ENCODE measurements around the gene TYK2. TPM values are rescaled to one million over a fixed set of nuclear protein-coding genes. Genes with fewer than 3 reads are reported as not detected.

The TYK2 gene
- total RNA-seq, result 100 to 1,000 TPM; 196 to 226 (median 206) TPM

DNA sequence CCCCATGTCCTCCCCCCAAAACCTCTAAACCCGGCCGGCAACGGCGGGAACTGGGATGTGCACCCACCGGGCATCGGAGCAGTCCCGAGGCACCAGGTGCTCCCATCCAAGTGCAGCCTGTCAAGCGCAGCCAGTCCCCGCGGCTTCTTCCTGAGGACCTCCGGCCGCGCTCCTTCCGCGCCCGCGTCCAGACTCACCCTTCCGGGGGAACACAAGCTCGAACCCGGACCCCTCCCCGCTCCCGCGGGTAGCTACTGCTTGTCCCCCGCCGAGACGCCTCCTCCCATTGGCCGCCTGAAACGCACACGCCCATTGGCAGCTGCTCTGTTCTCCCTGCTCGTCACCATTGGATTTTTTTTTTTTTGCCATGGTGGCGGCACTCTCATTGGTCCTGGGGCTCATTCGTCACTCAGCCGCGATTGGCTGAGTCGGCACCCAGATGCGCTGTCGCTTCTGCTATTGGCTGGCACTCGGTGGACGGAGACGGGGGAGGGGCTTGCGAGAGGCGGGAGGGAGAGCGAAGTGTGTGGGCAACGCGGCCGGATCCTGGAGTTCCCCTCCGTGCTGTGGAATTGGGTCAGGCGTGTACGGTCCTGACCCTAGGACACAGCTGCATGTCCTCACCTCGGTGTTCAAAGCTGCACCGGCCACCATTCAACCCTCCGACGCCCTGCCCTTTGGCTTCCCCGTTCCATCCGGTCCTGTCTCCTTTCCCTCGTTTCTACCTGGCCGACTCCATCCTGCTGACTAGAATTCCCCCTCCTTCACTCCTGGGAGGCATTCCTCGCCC lies at the start of gene TYK2:
TSS of gene TYK2 (minus strand) at position 260 of the 790 bp plus-strand sequence. CDS start 2,166 bp downstream, outside the sequence.
- H3K4me3 Mint-ChIP-seq, result peak within 1 kb of the TSS; percentile 96
- H3K4me1 Mint-ChIP-seq (ENCODE audit: low read depth), result peaks cover 18% of the 10 kb centered on the region
- no peaks in the 10 kb centered on the region for H3K9me3 Mint-ChIP-seq
- no peaks in the 10 kb centered on the region for H3K27me3 Mint-ChIP-seq (ENCODE audit: low read depth)
- DNase-seq (peak; percentile 94), ATAC-seq (peak; percentile 96)
- H3K36me3 Mint-ChIP-seq (ENCODE audit: insufficient read depth), result peaks cover 12% of the 10 kb centered on the region

DNA sequence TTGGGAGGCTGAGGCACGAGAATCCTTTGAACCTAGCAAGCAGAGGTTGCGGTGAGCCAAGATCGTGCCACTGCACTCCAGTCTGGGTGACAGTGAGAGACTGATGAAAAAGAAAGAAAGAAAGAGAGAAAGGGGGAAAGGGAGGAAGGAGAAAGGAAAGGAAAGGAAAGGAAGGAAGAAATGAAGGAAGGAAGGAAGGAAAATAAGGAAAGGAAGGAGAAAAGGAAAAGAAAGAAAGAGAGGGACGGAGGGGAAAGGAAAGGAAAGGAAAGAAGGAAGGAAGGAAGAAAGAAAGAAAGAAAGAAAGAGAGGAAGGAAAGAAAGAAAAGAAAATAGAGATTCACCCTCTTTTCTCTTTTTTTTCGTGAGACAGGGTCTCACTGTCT lies 48.6 kb upstream of the TYK2 start:
- H3K36me3 Mint-ChIP-seq (ENCODE audit: insufficient read depth), result no peaks in the 10 kb centered on the region
- no peaks in the 10 kb centered on the region for H3K9me3 Mint-ChIP-seq
- H3K4me3 Mint-ChIP-seq, result no peak overlapping the region
- ATAC-seq (no peak), DNase-seq (no peak)
- peaks cover 34% of the 10 kb centered on the region for H3K27me3 Mint-ChIP-seq (ENCODE audit: low read depth)
- H3K4me1 Mint-ChIP-seq (ENCODE audit: low read depth), result peaks cover 71% of the 10 kb centered on the region

DNA sequence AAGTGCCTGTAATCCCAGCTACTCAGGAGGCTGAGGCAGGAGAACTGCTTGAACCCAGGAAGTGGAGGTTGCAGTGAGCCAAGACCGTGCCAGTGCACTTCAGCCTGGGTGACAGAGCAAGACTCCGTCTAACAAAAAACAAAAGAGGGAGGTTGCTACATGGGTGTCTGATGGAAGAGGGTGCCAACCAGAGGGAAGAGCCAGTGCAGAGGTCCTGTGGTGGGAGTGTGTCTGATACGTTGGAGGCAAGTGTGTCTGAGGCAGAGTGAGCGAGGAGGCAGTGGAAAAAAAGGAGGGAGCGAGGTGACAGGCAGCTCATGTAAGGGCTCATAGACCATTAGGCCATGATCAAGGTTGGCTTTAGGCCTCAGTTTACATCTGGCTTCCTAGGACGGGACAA lies 46.8 kb upstream of the TYK2 start:
- peaks cover 67% of the 10 kb centered on the region for H3K4me1 Mint-ChIP-seq (ENCODE audit: low read depth)
- peaks cover 39% of the 10 kb centered on the region for H3K27me3 Mint-ChIP-seq (ENCODE audit: low read depth)
- no peaks in the 10 kb centered on the region for H3K36me3 Mint-ChIP-seq (ENCODE audit: insufficient read depth)
- no peak overlapping the region for H3K4me3 Mint-ChIP-seq
- no peaks in the 10 kb centered on the region for H3K9me3 Mint-ChIP-seq
- DNase-seq (no peak), ATAC-seq (no peak)

DNA sequence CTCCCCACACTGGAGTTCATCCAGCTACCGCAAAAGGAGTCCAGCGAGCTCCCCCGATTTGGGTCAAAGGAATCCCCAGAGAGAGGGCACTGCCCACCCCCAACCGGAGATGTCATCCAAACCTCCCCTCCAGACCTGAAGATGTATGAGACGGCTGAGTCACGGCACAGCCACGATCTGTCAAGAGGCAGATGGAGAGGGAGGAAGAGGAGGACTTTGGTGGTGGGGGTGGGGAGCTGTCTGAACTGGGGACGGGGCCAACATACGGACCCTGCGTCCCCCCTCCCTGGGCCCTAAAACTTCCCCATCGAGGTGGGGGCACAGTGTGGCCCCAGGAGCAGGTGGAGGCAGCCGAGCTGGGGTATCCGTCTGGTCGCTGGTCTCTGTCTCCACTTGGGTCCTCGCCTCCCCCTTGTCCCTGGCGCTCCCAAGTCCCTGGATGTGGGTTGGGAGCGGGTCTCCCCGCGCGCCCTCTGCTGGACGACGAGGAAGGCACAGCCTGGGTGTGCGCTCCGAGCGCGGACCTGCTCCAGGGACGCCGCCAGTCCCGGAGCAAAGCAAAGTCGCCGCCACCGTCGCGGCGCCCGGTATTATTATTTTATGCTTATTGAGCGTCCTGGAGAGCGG lies 43.8 kb upstream of the TYK2 start:
- no peaks in the 10 kb centered on the region for H3K9me3 Mint-ChIP-seq
- peaks cover 67% of the 10 kb centered on the region for H3K4me1 Mint-ChIP-seq (ENCODE audit: low read depth)
- H3K27me3 Mint-ChIP-seq (ENCODE audit: low read depth), result peaks cover 42% of the 10 kb centered on the region
- H3K4me3 Mint-ChIP-seq, result peak overlapping the region; percentile 73
- H3K36me3 Mint-ChIP-seq (ENCODE audit: insufficient read depth), result no peaks in the 10 kb centered on the region
- ATAC-seq (peak; percentile 19 to 35), DNase-seq (peak; percentile 61)

DNA sequence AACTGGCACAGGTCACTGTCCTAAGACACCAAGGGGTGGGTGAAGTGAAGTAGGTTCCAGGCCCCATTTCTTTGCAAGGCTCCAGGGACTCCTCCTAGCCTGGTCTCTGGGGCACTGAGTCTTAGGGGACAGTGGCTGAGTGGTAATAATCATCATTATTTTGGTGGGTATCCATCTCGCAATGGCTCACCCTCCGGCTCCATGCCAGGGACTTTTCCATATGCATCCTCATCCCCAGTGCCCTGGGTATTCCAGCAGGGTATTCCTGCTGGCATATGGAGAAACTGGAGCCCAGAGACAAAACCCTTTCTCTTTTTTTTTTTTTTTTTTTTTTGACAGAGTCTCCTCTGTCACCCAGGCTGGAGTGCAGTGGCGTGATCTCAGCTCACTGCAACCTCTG lies 42.5 kb upstream of the TYK2 start:
- Mint-ChIP-seq H3K4me1 (ENCODE audit: low read depth) (peaks cover 65% of the 10 kb centered on the region), H3K4me3 (no peak overlapping the region), H3K36me3 (ENCODE audit: insufficient read depth) (no peaks in the 10 kb centered on the region), H3K27me3 (ENCODE audit: low read depth) (peaks cover 44% of the 10 kb centered on the region), H3K9me3 (no peaks in the 10 kb centered on the region)
- ATAC-seq (no peak), DNase-seq (no peak)

DNA sequence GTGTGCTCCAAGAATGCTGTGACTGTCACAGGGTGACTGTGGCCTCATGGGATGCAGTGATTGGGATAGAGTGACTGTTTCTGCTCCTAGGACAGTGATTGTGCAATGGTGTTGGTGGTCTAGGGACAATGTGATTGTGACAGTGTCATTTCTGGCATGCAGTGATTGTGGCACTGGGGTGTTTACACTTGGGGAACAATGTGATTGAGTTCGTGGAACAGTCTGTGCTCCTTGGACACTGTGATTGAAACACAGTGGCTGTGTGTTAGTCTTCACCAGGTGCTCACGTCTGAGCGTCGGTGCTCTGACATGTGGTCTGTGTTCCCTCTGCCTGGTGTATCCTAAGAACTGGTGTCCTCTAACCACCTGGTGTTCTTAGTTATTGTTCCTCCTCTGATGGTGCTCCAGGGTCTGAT lies 41.7 kb upstream of the TYK2 start:
- DNase-seq (no peak), ATAC-seq (no peak)
- H3K4me3 Mint-ChIP-seq, result peak overlapping the region; percentile 63
- no peaks in the 10 kb centered on the region for H3K36me3 Mint-ChIP-seq (ENCODE audit: insufficient read depth)
- peaks cover 48% of the 10 kb centered on the region for H3K27me3 Mint-ChIP-seq (ENCODE audit: low read depth)
- no peaks in the 10 kb centered on the region for H3K9me3 Mint-ChIP-seq
- H3K4me1 Mint-ChIP-seq (ENCODE audit: low read depth), result peaks cover 58% of the 10 kb centered on the region

DNA sequence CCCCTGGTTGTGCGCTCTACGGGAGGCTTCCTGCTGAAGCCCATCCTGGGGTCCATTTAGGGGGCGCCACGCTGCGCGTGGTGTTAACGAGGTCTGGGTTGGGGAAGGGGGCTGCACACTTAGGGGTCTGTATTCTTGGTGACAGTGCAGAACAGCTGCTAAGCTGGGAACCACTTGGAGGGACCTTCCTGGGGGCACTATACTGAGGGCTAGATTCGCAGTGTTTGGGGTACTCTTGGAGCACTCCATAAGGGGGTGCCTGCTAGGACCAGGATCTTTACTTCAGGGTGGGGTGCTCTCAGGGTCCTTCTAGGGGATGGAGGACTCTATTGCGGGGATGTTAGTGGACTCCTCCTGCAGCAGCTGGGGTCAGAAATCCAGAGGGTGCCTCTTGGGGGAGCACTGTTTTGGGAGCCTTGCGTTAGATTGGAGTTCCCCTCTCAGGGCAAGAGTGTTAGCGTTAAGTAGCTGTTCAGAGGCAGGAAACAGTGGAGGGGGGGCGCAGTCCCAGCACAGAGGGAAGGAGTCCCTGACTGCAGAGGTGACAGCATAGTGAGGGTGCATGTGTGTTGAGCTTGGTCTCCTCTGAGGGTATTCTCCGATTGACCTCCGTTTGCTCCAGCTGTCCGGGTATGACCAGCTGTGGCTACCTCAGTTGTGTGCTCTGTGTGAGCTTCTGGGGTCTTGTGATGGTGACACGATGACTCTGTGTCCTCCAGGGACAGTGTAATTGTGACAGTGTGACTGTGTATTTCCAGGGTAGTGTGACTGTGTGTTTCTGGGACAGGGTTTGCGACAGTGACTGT lies 41.1 kb upstream of the TYK2 start:
- Mint-ChIP-seq H3K9me3 (no peaks in the 10 kb centered on the region), H3K36me3 (ENCODE audit: insufficient read depth) (no peaks in the 10 kb centered on the region), H3K4me1 (ENCODE audit: low read depth) (peaks cover 60% of the 10 kb centered on the region), H3K27me3 (ENCODE audit: low read depth) (peaks cover 53% of the 10 kb centered on the region), H3K4me3 (peak overlapping the region; percentile 63)
- ATAC-seq (no peak), DNase-seq (no peak)

DNA sequence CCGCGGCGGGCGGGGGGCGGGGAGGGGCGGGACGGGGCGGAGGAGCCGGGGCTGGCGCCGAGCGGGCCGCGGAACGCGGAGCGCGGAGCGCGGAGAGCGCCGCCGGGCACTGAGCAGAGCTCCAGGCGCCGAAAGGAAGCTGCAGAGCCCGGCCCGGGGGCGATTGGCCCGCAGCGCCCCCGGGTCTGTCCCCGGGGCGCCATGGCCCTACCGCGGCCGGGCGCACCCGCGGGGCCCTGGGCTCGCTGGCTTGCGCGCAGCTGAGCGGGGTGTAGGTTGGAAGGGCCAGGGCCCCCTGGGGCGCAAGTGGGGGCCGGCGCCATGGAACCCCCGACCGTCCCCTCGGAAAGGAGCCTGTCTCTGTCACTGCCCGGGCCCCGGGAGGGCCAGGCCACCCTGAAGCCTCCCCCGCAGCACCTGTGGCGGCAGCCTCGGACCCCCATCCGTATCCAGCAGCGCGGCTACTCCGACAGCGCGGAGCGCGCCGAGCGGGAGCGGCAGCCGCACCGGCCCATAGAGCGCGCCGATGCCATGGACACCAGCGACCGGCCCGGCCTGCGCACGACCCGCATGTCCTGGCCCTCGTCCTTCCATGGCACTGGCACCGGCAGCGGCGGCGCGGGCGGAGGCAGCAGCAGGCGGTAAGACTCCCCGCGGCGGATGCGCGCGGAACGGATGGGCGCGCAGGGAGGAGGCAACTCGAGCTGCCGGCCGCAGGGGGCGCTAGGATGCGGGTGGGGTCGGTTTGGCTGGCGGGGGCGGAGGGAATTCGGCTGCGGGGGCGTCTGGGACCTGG lies 40.3 kb upstream of the TYK2 start, which contains the start of gene PDE4A:
TSS of gene PDE4A (plus strand) at position 95 of the 796 bp plus-strand sequence. CDS start at position 322, 227 bp downstream.
- peak; percentile 38 for DNase-seq
- no peaks in the 10 kb centered on the region for H3K36me3 Mint-ChIP-seq (ENCODE audit: insufficient read depth)
- peak within 1 kb of the TSS; percentile 82 for H3K4me3 Mint-ChIP-seq
- H3K4me1 Mint-ChIP-seq (ENCODE audit: low read depth), result peaks cover 62% of the 10 kb centered on the region
- ATAC-seq, result peak in 1 of 2 donors; percentile 15
- H3K9me3 Mint-ChIP-seq, result no peaks in the 10 kb centered on the region
- peaks cover 53% of the 10 kb centered on the region for H3K27me3 Mint-ChIP-seq (ENCODE audit: low read depth)

DNA sequence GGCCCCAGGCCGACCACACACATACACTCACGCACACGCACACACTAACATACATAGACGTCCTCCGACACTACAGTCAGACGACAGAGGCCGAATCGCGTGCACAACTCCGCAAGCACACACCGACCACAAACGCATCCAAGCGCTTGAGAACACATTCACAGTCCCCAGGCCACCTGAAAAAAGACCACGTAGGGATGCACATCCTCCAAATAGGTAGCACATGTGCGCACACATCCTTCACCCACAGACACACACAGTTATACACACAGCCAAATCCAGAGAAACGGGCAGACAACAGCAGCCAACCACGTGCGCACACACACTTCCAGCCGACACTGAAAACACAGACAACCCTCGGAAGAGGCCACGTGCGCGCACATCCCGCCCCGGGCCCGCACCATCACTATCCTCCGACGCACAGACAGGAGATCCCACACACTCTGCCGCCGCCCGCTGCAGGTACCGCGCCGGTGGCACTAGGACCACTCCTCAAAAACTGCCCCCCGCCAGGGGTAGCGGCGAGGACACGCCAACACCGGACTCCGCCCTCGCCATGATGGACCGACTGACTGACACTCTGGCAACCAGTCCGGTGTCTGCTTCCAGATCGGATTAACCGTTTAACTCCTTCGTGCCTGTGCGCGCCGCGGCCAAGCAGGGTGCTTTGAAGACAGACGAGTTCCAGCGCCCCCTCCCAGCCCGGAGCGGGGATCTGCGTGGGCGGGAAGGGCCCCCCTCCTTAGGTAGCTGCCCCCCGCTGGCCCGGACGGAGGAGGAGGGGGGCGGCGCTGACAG lies 39.5 kb upstream of the TYK2 start:
- Mint-ChIP-seq H3K27me3 (ENCODE audit: low read depth) (peaks cover 48% of the 10 kb centered on the region), H3K36me3 (ENCODE audit: insufficient read depth) (no peaks in the 10 kb centered on the region), H3K4me3 (peak overlapping the region; percentile 82), H3K4me1 (ENCODE audit: low read depth) (peaks cover 56% of the 10 kb centered on the region), H3K9me3 (no peaks in the 10 kb centered on the region)
- ATAC-seq, result peak; percentile 16 to 29
- DNase-seq, result no peak

DNA sequence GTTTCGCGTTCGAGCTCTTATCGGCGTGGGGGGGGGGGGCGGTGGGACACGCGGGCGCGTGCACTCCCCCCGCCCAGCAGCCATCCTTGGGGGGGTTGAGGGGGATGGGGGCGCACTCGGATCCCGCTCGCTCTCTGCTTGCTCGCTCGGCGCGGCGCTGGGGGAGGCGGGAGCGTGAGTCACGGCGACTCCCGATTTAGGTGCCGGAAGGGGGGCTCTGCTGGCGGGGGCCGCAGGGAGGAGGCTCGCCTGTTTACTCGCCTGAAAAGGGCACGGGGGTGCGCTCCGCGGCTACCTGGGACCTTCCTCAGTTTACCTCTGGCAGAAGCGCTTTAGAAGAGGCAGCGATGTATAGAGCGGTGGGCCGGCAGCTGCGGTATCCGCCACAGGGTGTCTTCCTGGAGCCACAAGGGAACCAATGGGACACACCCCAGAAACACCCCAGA lies 38.9 kb upstream of the TYK2 start:
- Mint-ChIP-seq H3K36me3 (ENCODE audit: insufficient read depth) (no peaks in the 10 kb centered on the region), H3K9me3 (no peaks in the 10 kb centered on the region)
- DNase-seq, result peak; percentile 55

DNA sequence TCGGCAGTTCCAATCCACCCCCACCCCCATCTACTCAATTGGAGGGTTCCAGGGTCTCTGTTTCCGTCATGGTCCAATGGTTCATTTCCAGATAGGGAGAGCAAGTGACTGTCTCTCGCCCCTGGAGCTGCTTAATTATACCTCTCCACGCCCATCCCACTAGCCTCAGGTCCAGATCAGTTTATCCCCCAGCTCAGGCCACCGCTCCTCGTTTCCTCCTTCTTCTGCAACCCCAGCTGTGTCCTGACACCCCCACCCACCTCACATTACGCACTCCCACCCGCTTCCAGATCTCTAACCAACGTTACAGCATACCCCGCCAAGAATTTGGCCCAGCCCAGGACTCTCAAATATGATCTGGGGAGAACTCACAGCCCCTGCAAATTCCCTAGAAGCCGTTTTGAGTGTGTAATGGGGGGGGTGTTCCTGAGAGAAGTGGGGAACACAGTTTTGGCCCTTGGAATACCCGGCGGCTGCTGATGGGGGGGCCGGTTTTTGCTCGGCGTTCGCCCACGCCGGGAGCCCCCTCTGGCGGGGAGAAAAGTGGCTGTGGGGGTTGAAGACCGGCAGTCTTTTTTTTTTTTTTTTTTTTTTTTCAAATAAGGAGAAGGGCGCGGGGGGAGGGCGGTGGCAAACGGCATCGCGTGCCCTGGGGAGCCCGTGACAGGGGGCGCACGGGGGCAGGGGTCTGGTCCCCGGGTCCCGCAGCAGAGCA lies 38.3 kb upstream of the TYK2 start:
- no peaks in the 10 kb centered on the region for H3K9me3 Mint-ChIP-seq
- no peak for ATAC-seq
- H3K4me3 Mint-ChIP-seq, result peak overlapping the region; percentile 54
- H3K36me3 Mint-ChIP-seq (ENCODE audit: insufficient read depth), result no peaks in the 10 kb centered on the region
- no peak for DNase-seq
- H3K4me1 Mint-ChIP-seq (ENCODE audit: low read depth), result peaks cover 48% of the 10 kb centered on the region
- peaks cover 46% of the 10 kb centered on the region for H3K27me3 Mint-ChIP-seq (ENCODE audit: low read depth)

More for the DNA sequence above, 38.9 kb upstream of the TYK2 start:
- ATAC-seq, result peak; percentile 9 to 10
- peaks cover 46% of the 10 kb centered on the region for H3K27me3 Mint-ChIP-seq (ENCODE audit: low read depth)
- H3K4me1 Mint-ChIP-seq (ENCODE audit: low read depth), result peaks cover 51% of the 10 kb centered on the region
- H3K4me3 Mint-ChIP-seq, result peak overlapping the region; percentile 82

DNA sequence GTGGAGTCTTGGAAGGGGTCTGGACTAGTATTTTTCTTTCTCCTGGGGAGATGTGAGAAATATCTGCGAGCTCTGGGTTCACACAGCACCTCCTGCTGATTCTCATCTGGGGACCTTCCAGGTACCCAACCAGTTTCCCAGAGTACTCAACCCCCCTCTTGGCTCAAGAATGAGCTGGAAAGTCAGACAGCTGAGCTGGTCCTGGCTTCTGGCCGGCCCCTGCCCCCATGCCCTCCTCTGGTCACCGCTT lies 37.8 kb upstream of the TYK2 start:
- Mint-ChIP-seq H3K9me3 (no peaks in the 10 kb centered on the region), H3K4me1 (ENCODE audit: low read depth) (peaks cover 47% of the 10 kb centered on the region), H3K36me3 (ENCODE audit: insufficient read depth) (no peaks in the 10 kb centered on the region), H3K27me3 (ENCODE audit: low read depth) (peaks cover 43% of the 10 kb centered on the region), H3K4me3 (peak overlapping the region; percentile 54)
- no peak for DNase-seq
- no peak for ATAC-seq

All from activated T-cell treated with anti-CD3 and anti-CD28 coated beads, Interleukin-2, amount 50 U/mL, for 4 hours (primary cell).